Caco-2 (cell line): Measurements from ENCODE around the gene MICAL3. TPM values are rescaled to one million over a fixed set of nuclear protein-coding genes. Genes with fewer than 3 reads are reported as not detected.

Experiments
- BruUV-seq: library from RNA; stranded (reverse); fragments of 400-500 nt; replicated peaks from 2 replicates; lab custom pipeline; 2021; lab: Mats Ljungman, UMichigan
- CTCF ChIA-PET: fragments of 300-600 bp; sonication (Branson Sonifier 250); formaldehyde crosslinking; loops from one replicate; lab custom pipeline; 2022; ENCODE audit warnings: antibody characterized with exemption; lab: Charles Lee
- POLR2A ChIA-PET: fragments of 300-600 bp; sonication (Branson Sonifier 250); formaldehyde crosslinking; loops from one replicate; lab custom pipeline; 2022; ENCODE audit warnings: antibody characterized with exemption; lab: Charles Lee
- DNase-seq, 2 experiments: peaks; one replicate each; pipeline versions ENCODE4 v3.0.0 to v3.0.0-alpha.2; 2020 to 2022
- H3K27me3 ChIP-seq: replicated peaks from 2 replicates; pipeline ENCODE4 v1.6.0; 2011; ENCODE audit warnings: low read length; ENCODE audit not compliant: control insufficient read depth, insufficient read depth
- H3K36me3 ChIP-seq: 2 replicates; pipeline ENCODE4 v1.5.1; 2011; ENCODE audit warnings: low read length; ENCODE audit not compliant: control insufficient read depth, insufficient read depth
- H3K4me1 ChIP-seq: fragments of 250-450 bp; sonication (Bioruptor Pico); 2 replicates; pipeline ENCODE4 v1.5.1; 2020; ENCODE audit warnings: mild to moderate bottlenecking
- H3K4me3 ChIP-seq: 2 replicates; pipeline ENCODE4 v1.5.1; 2011; ENCODE audit warnings: low read depth, mild to moderate bottlenecking, control low read depth, low read length
- H3K9me3 ChIP-seq: fragments of 250-450 bp; sonication (Bioruptor Pico); 2 replicates; pipeline ENCODE4 v1.5.1; 2020; ENCODE audit warnings: mild to moderate bottlenecking, moderate library complexity
- H3K27ac Mint-ChIP-seq: one replicate; pipeline ENCODE4 v1.8.0; 2022; ENCODE audit warnings: mixed read lengths; ENCODE audit not compliant: unreplicated experiment
- H3K27me3 Mint-ChIP-seq: one replicate; pipeline ENCODE4 v1.8.0; 2022; ENCODE audit warnings: mixed read lengths; ENCODE audit not compliant: insufficient read depth, unreplicated experiment
- H3K36me3 Mint-ChIP-seq: one replicate; pipeline ENCODE4 v1.8.0; 2022; ENCODE audit warnings: mild to moderate bottlenecking, mixed read lengths; ENCODE audit not compliant: insufficient read depth, unreplicated experiment
- H3K4me1 Mint-ChIP-seq: one replicate; pipeline ENCODE4 v1.8.0; 2022; ENCODE audit warnings: low read depth, mixed read lengths; ENCODE audit not compliant: unreplicated experiment
- H3K4me3 Mint-ChIP-seq: one replicate; pipeline ENCODE4 v1.8.0; 2022; ENCODE audit warnings: mild to moderate bottlenecking, moderate library complexity, mixed read lengths; ENCODE audit not compliant: unreplicated experiment
- H3K9me3 Mint-ChIP-seq: one replicate; pipeline ENCODE4 v1.8.0; 2022; ENCODE audit warnings: mixed read lengths; ENCODE audit not compliant: unreplicated experiment
- CTCF ChIP-seq, 2 experiments: fragments of 200-600 bp in 1 of 2; IDR thresholded peaks; 1 replicate in 1 of 2; 2 replicates in 1 of 2; pipeline versions ENCODE4 v1.5.1 to v1.8.0; 2011 to 2022; ENCODE audit warnings: antibody characterized with exemption in 1 of 2, control low read depth in 1 of 2, inconsistent platforms in 1 of 2, low read depth in 1 of 2, low read length in 1 of 2, mild to moderate bottlenecking in 1 of 2, moderate library complexity in 1 of 2; ENCODE audit not compliant: insufficient read depth in 1 of 2, severe bottlenecking in 1 of 2, unreplicated experiment in 1 of 2
- intact Hi-C: fragments of 100-400 bp; cut with micrococcal nuclease; formaldehyde crosslinking; loops from one replicate; pipeline ENCODE4 v1.10.0; 2022; ENCODE audit not compliant: unreplicated experiment
- total RNA-seq: library from RNA; stranded (reverse); gene quantifications from 2 replicates; pipeline ENCODE4 v1.2.3, GENCODE V29; 2022

Gene MICAL3
- total RNA-seq, 1 experiment from 2014 or later: 65.6 TPM

DNA sequence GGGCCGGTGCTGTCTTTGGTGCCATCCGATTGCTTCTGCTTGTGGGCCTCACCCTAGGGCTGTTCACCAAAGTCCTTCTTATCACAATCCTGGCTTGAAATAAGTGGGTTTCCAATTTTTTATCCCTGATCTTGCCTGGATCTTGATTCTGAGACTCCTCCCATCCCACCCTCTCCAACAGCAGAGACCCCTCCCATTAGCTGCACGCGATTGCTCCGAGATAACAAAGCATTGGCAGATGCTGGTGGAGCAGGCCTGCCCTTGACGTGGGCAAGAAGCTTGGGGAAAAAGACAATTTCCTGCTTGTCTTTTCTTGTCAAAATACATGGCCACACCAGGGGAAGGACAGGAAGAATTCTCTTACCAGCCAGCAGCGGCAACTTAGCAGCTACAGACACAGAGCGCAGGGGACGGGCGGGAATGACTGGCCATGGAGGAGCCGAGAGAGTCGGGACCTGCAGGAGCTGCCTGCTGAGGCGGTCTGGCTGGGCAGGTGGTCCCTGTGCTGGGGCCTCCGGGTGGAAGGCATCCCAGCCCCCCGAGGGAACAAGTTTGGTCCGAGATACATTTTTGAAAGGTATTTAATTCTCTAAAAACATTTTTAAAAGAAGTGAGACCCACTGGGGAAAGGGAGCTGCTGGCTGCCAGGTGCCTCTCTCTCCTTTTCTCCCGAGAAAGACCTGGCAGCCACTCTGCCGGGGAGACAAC, 240.4 kb downstream of the MICAL3 start:
- Histone ChIP-seq H3K36me3 (no peaks in the 10 kb centered on the region), H3K4me1 (peaks cover 10% of the 10 kb centered on the region), H3K9me3 (no peaks in the 10 kb centered on the region), H3K4me3 (no peak overlapping the region), H3K27me3 (no peaks in the 10 kb centered on the region)
- intact Hi-C loops: no loop called here
- CTCF ChIA-PET: interaction anchor here (0.7 to 5.3 kb wide), 3 partner anchors 41 to 225 kb away, joined by 5 to 59 read pairs (median 25); no protein-coding TSS in a partner anchor
- no peak for TF ChIP-seq CTCF (IDR thresholded peaks at IDR 0.05; ENCODE audit: insufficient read depth in 1 of 2, low read depth in 1 of 2, low read length in 1 of 2, severe bottlenecking in 1 of 2, unreplicated experiment in 1 of 2)
- POLR2A ChIA-PET: no interaction called here
- peaks cover 10% of the 10 kb centered on the region for H3K36me3 Mint-ChIP-seq
- no peaks in the 10 kb centered on the region for H3K9me3 Mint-ChIP-seq
- H3K27ac Mint-ChIP-seq: no peak overlapping the region
- no peaks in the 10 kb centered on the region for H3K4me1 Mint-ChIP-seq
- DNase-seq: no peak
- H3K27me3 Mint-ChIP-seq: no peaks in the 10 kb centered on the region
- BruUV-seq: no TSS peak
- no peak overlapping the region for H3K4me3 Mint-ChIP-seq

- H3K36me3 ChIP-seq: no peaks in the 10 kb centered on the region
- H3K9me3 Mint-ChIP-seq: no peaks in the 10 kb centered on the region
- no peaks in the 10 kb centered on the region for H3K4me1 Mint-ChIP-seq
- intact Hi-C loops: no loop called here
- no TSS peak for BruUV-seq
- H3K36me3 Mint-ChIP-seq: peaks cover 10% of the 10 kb centered on the region
- H3K27me3 ChIP-seq: no peaks in the 10 kb centered on the region
- ChIA-PET POLR2A (no interaction called here), CTCF (interaction anchor here (3.0 kb wide), 1 partner anchor 225 kb away, joined by 25 read pairs; no protein-coding TSS in a partner anchor)
- H3K9me3 ChIP-seq: no peaks in the 10 kb centered on the region
- H3K4me3 Mint-ChIP-seq: no peak overlapping the region
- H3K27me3 Mint-ChIP-seq: no peaks in the 10 kb centered on the region
- no peak overlapping the region for H3K27ac Mint-ChIP-seq
- DNase-seq: no peak
- peaks cover 10% of the 10 kb centered on the region for H3K4me1 ChIP-seq
- TF ChIP-seq CTCF (IDR thresholded peaks at IDR 0.05; ENCODE audit: insufficient read depth in 1 of 2, low read depth in 1 of 2, low read length in 1 of 2, severe bottlenecking in 1 of 2, unreplicated experiment in 1 of 2): no peak
- no peak overlapping the region for H3K4me3 ChIP-seq
Measured at GRCh38 chr22:17783312-17783711, 241.0 kb downstream of the MICAL3 start.

GRCh38 chr22:17782621-17783020, 241.7 kb downstream of the MICAL3 start:
- no peak overlapping the region for H3K27ac Mint-ChIP-seq
- ChIA-PET POLR2A (no interaction called here), CTCF (interaction anchor here (0.8 kb wide), 1 partner anchor 224 kb away, joined by 3 read pairs; no protein-coding TSS in a partner anchor)
- H3K9me3 ChIP-seq: no peaks in the 10 kb centered on the region
- no peaks in the 10 kb centered on the region for H3K36me3 ChIP-seq
- peaks cover 10% of the 10 kb centered on the region for H3K36me3 Mint-ChIP-seq
- H3K4me3 ChIP-seq: no peak overlapping the region
- H3K27me3 Mint-ChIP-seq: no peaks in the 10 kb centered on the region
- no peaks in the 10 kb centered on the region for H3K27me3 ChIP-seq
- no TSS peak for BruUV-seq
- no peak overlapping the region for H3K4me3 Mint-ChIP-seq
- H3K4me1 ChIP-seq: peaks cover 10% of the 10 kb centered on the region
- TF ChIP-seq CTCF (IDR thresholded peaks at IDR 0.05; ENCODE audit: insufficient read depth in 1 of 2, low read depth in 1 of 2, low read length in 1 of 2, severe bottlenecking in 1 of 2, unreplicated experiment in 1 of 2): no peak
- H3K9me3 Mint-ChIP-seq: no peaks in the 10 kb centered on the region
- intact Hi-C loops: no loop called here
- no peaks in the 10 kb centered on the region for H3K4me1 Mint-ChIP-seq
- DNase-seq: no peak
